GM23338 (cell line): Measurements from ENCODE around the gene RCBTB1. TPM values are rescaled to one million over a fixed set of nuclear protein-coding genes. Genes with fewer than 3 reads are reported as not detected.
"Not testable (repeated sequence)": the region's sequence is repeated elsewhere in the genome, so short reads cannot be mapped to it uniquely, and the experiment has no call there.

Experiments used
- ATAC-seq: fragments of 200-7000 bp; cut with Tn5 transposase; 3 replicates; pipeline ENCODE4 v1.9.1; 2020
- DNase-seq: peaks from one replicate; pipeline ENCODE4 v3.0.0-alpha.2; 2015; ENCODE audit warnings: low spot score
- H2AFZ ChIP-seq: fragments of 200-600 bp; sonication (generic); 2 replicates; pipeline ENCODE4 v1.8.0; 2016; ENCODE audit warnings: antibody characterized with exemption, mild to moderate bottlenecking, moderate library complexity
- H3F3A ChIP-seq: fragments of 200-600 bp; sonication (generic); replicated peaks from 2 replicates; pipeline ENCODE4 v1.8.0; 2017; ENCODE audit warnings: antibody characterized with exemption, mixed run types, low read depth
- H3K27ac ChIP-seq: fragments of 200-600 bp; sonication (generic); 2 replicates; pipeline ENCODE4 v1.6.1; 2016; ENCODE audit warnings: low read depth
- H3K27me3 ChIP-seq: fragments of 200-600 bp; sonication (generic); 2 replicates; pipeline ENCODE4 v1.8.0; 2016; ENCODE audit warnings: mild to moderate bottlenecking, mixed run types, moderate library complexity; ENCODE audit not compliant: insufficient read depth
- H3K36me3 ChIP-seq: fragments of 200-600 bp; sonication (generic); 2 replicates; pipeline ENCODE4 v1.8.0; 2016; ENCODE audit warnings: mild to moderate bottlenecking; ENCODE audit not compliant: insufficient read depth
- H3K4me1 ChIP-seq: fragments of 200-600 bp; sonication (generic); 2 replicates; pipeline ENCODE4 v1.8.0; 2016; ENCODE audit warnings: mild to moderate bottlenecking, moderate library complexity; ENCODE audit not compliant: insufficient read depth
- H3K4me2 ChIP-seq: fragments of 200-600 bp; sonication (generic); 2 replicates; pipeline ENCODE4 v1.7.1; 2017; ENCODE audit warnings: mixed run types
- H3K4me3 ChIP-seq: fragments of 200-600 bp; sonication (generic); 2 replicates; pipeline ENCODE4 v1.6.1; 2016; ENCODE audit warnings: mixed run types
- H3K79me2 ChIP-seq: fragments of 200-600 bp; sonication (generic); replicated peaks from 2 replicates; pipeline ENCODE4 v1.8.0; 2017; ENCODE audit warnings: mild to moderate bottlenecking; ENCODE audit not compliant: insufficient read depth
- H3K9me2 ChIP-seq: fragments of 200-600 bp; sonication (generic); 2 replicates; pipeline ENCODE4 v1.8.0; 2017; ENCODE audit not compliant: insufficient read depth
- H4K20me1 ChIP-seq: fragments of 200-600 bp; sonication (generic); replicated peaks from 2 replicates; pipeline ENCODE4 v1.8.0; 2017; ENCODE audit warnings: mild to moderate bottlenecking; ENCODE audit not compliant: insufficient read depth
- H3K27ac Mint-ChIP-seq: 2 replicates; pipeline ENCODE4 v1.8.0; 2020; ENCODE audit warnings: inconsistent platforms, mild to moderate bottlenecking, moderate library complexity, mixed read lengths
- H3K27me3 Mint-ChIP-seq: 3 replicates; pipeline ENCODE4 v1.8.0; 2022; ENCODE audit warnings: low read depth, mild to moderate bottlenecking, moderate library complexity, mixed read lengths, inconsistent platforms; ENCODE audit not compliant: insufficient read depth, poor library complexity
- H3K36me3 Mint-ChIP-seq: 3 replicates; pipeline ENCODE4 v1.8.0; 2021; ENCODE audit warnings: low read depth, mild to moderate bottlenecking, inconsistent platforms, moderate library complexity, mixed read lengths
- H3K4me1 Mint-ChIP-seq: 3 replicates; pipeline ENCODE4 v1.8.0; 2020; ENCODE audit warnings: mild to moderate bottlenecking, inconsistent platforms, mixed read lengths
- H3K4me3 Mint-ChIP-seq: 3 replicates; pipeline ENCODE4 v1.8.0; 2021; ENCODE audit warnings: moderate library complexity, mild to moderate bottlenecking, inconsistent platforms, mixed read lengths
- H3K9me3 Mint-ChIP-seq: 3 replicates; pipeline ENCODE4 v1.8.0; 2020; ENCODE audit warnings: moderate library complexity, mild to moderate bottlenecking, inconsistent platforms, mixed read lengths
- CTCF ChIP-seq, 2 experiments: fragments of 200-600 bp in 1 of 2; sonication (generic) in 1 of 2; conservative IDR thresholded peaks; 2 replicates each; pipeline versions ENCODE4 v1.5.1 to v1.6.1; 2016 to 2017; ENCODE audit warnings: antibody characterized with exemption in 2 of 2, low read depth in 2 of 2, mild to moderate bottlenecking in 2 of 2, moderate library complexity in 1 of 2
- ETS1 ChIP-seq: IDR thresholded peaks from 2 replicates; pipeline ENCODE4 v1.6.1; 2016; ENCODE audit warnings: antibody characterized with exemption
- EZH2 ChIP-seq: fragments of 200-600 bp; sonication (generic); IDR thresholded peaks from one replicate; pipeline ENCODE4 v1.8.0; 2017; ENCODE audit warnings: antibody characterized with exemption, mild to moderate bottlenecking, low read depth; ENCODE audit not compliant: unreplicated experiment
- NANOG ChIP-seq: IDR thresholded peaks from 2 replicates; pipeline ENCODE4 v1.6.1; 2016; ENCODE audit warnings: antibody characterized with exemption, borderline replicate concordance
- STAT1 ChIP-seq: IDR thresholded peaks from one replicate; pipeline ENCODE4 v1.6.1; 2016; ENCODE audit warnings: antibody characterized with exemption; ENCODE audit not compliant: unreplicated experiment
- ZNF114 ChIP-seq: fragments of 250-450 bp; sonication (Bioruptor Pico); IDR thresholded peaks from 2 replicates; pipeline ENCODE4 v1.5.0; 2020; ENCODE audit warnings: mild to moderate bottlenecking, moderate library complexity
- ZNF331 ChIP-seq: fragments of 250-450 bp; sonication (Bioruptor Pico); IDR thresholded peaks from 2 replicates; pipeline ENCODE4 v1.5.0; 2020; ENCODE audit warnings: low read depth, mild to moderate bottlenecking, moderate library complexity
- polyA plus RNA-seq: library from polyadenylated mRNA; unstranded; fragments of >200 nt; fragmentation: Nextera tagmentation; extraction: Ambion mirVana; gene quantifications from 2 replicates; pipeline ENCODE4 v1.2.1, GENCODE V29; 2016
- total RNA-seq: library from RNA; depleted of rRNA; stranded (reverse); fragments of >200 nt; shearing (Covaris generic); gene quantifications from 2 replicates; pipeline ENCODE4 v1.2.3, GENCODE V29; 2014
- TF ChIP-seq, protein P1 (sequence below): fragments of 250-450 bp; sonication (Bioruptor Pico); IDR thresholded peaks from 2 replicates; pipeline ENCODE4 v1.5.0; 2020; ENCODE audit warnings: mild to moderate bottlenecking, moderate library complexity

Gene RCBTB1
- total and polyA plus RNA-seq, 2 experiments from 2014 or later = 10.8 to 33.5 TPM

GRCh38 chr13:49594576-49594975 is 9.2 kb upstream of the RCBTB1 start:
- H3K4me3 ChIP-seq = no peak overlapping the region
- H4K20me1 ChIP-seq = no peaks in the 10 kb centered on the region
- H3K36me3 ChIP-seq = no peaks in the 10 kb centered on the region
- no peak for ATAC-seq
- no peak overlapping the region for H2AFZ ChIP-seq
- no peaks in the 10 kb centered on the region for H3K27me3 Mint-ChIP-seq
- no peak overlapping the region for H3K27ac Mint-ChIP-seq
- H3K9me2 ChIP-seq = no peaks in the 10 kb centered on the region
- no peaks in the 10 kb centered on the region for H3F3A ChIP-seq
- no peaks in the 10 kb centered on the region for H3K27me3 ChIP-seq
- no peaks in the 10 kb centered on the region for H3K79me2 ChIP-seq
- peaks cover 8% of the 10 kb centered on the region; the same call in 2 of the 3 replicates for H3K36me3 Mint-ChIP-seq
- H3K4me3 Mint-ChIP-seq = no peak overlapping the region; the same call in 2 of the 3 replicates
- H3K4me1 Mint-ChIP-seq = no peaks in the 10 kb centered on the region
- peaks cover 25% of the 10 kb centered on the region for H3K9me3 Mint-ChIP-seq
- no peak for DNase-seq
- H3K4me1 ChIP-seq = no peaks in the 10 kb centered on the region
- no peak for TF ChIP-seq EZH2
- TF ChIP-seq STAT1 = no peak
- TF ChIP-seq, protein P1, sequence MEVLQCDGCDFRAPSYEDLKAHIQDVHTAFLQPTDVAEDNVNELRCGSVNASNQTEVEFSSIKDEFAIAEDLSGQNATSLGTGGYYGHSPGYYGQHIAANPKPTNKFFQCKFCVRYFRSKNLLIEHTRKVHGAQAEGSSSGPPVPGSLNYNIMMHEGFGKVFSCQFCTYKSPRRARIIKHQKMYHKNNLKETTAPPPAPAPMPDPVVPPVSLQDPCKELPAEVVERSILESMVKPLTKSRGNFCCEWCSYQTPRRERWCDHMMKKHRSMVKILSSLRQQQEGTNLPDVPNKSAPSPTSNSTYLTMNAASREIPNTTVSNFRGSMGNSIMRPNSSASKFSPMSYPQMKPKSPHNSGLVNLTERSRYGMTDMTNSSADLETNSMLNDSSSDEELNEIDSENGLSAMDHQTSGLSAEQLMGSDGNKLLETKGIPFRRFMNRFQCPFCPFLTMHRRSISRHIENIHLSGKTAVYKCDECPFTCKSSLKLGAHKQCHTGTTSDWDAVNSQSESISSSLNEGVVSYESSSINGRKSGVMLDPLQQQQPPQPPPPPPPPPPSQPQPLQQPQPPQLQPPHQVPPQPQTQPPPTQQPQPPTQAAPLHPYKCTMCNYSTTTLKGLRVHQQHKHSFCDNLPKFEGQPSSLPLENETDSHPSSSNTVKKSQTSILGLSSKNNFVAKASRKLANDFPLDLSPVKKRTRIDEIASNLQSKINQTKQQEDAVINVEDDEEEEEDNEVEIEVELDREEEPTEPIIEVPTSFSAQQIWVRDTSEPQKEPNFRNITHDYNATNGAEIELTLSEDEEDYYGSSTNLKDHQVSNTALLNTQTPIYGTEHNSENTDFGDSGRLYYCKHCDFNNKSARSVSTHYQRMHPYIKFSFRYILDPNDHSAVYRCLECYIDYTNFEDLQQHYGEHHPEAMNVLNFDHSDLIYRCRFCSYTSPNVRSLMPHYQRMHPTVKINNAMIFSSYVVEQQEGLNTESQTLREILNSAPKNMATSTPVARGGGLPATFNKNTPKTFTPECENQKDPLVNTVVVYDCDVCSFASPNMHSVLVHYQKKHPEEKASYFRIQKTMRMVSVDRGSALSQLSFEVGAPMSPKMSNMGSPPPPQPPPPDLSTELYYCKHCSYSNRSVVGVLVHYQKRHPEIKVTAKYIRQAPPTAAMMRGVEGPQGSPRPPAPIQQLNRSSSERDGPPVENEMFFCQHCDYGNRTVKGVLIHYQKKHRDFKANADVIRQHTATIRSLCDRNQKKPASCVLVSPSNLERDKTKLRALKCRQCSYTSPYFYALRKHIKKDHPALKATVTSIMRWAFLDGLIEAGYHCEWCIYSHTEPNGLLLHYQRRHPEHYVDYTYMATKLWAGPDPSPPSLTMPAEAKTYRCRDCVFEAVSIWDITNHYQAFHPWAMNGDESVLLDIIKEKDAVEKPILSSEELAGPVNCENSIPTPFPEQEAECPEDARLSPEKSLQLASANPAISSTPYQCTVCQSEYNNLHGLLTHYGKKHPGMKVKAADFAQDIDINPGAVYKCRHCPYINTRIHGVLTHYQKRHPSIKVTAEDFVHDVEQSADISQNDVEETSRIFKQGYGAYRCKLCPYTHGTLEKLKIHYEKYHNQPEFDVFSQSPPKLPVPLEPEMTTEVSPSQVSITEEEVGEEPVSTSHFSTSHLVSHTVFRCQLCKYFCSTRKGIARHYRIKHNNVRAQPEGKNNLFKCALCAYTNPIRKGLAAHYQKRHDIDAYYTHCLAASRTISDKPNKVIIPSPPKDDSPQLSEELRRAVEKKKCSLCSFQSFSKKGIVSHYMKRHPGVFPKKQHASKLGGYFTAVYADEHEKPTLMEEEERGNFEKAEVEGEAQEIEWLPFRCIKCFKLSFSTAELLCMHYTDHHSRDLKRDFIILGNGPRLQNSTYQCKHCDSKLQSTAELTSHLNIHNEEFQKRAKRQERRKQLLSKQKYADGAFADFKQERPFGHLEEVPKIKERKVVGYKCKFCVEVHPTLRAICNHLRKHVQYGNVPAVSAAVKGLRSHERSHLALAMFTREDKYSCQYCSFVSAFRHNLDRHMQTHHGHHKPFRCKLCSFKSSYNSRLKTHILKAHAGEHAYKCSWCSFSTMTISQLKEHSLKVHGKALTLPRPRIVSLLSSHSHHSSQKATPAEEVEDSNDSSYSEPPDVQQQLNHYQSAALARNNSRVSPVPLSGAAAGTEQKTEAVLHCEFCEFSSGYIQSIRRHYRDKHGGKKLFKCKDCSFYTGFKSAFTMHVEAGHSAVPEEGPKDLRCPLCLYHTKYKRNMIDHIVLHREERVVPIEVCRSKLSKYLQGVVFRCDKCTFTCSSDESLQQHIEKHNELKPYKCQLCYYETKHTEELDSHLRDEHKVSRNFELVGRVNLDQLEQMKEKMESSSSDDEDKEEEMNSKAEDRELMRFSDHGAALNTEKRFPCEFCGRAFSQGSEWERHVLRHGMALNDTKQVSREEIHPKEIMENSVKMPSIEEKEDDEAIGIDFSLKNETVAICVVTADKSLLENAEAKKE = no peak
- TF ChIP-seq NANOG = no peak
- TF ChIP-seq ZNF331 (CRISPR knock-in tag) = no peak
- no peak for TF ChIP-seq ETS1
- no peak for TF ChIP-seq CTCF (conservative IDR thresholded peaks at IDR 0.05; ENCODE audit: low read depth in 2 of 2)
- no peak for TF ChIP-seq ZNF114 (CRISPR knock-in tag)
- no peak overlapping the region for H3K4me2 ChIP-seq
- no peak overlapping the region for H3K27ac ChIP-seq

- DNase-seq, H3F3A ChIP-seq, H3K27ac Mint-ChIP-seq, H3K79me2 ChIP-seq, H2AFZ ChIP-seq, H3K4me3 ChIP-seq, H3K4me2 ChIP-seq, ATAC-seq, H3K4me1 Mint-ChIP-seq, H3K27ac ChIP-seq, H3K27me3 Mint-ChIP-seq, H3K4me1 ChIP-seq, H3K9me2 ChIP-seq, H3K36me3 Mint-ChIP-seq, H3K36me3 ChIP-seq, H3K4me3 Mint-ChIP-seq, H3K27me3 ChIP-seq, H4K20me1 ChIP-seq: not testable (repeated sequence)
- H3K9me3 Mint-ChIP-seq = peaks cover 25% of the 10 kb centered on the region
Measured at GRCh38 chr13:49593876-49594275, 8.5 kb upstream of the RCBTB1 start.

- H3K9me2 ChIP-seq, H3K4me3 Mint-ChIP-seq, H3K27me3 Mint-ChIP-seq, ATAC-seq, H3K79me2 ChIP-seq, H3K27ac Mint-ChIP-seq, H3F3A ChIP-seq, H3K27ac ChIP-seq, H3K27me3 ChIP-seq, H2AFZ ChIP-seq, H3K4me3 ChIP-seq, H3K4me2 ChIP-seq, H3K4me1 ChIP-seq, H3K36me3 Mint-ChIP-seq, H3K36me3 ChIP-seq, H4K20me1 ChIP-seq, DNase-seq: not testable (repeated sequence)
- Mint-ChIP-seq H3K9me3 (peaks cover 25% of the 10 kb centered on the region), H3K4me1 (peaks cover 11% of the 10 kb centered on the region; the same call in 2 of the 3 replicates)
Measured at GRCh38 chr13:49590714-49591113, 5.4 kb upstream of the RCBTB1 start.
